Femur (tissue), 1 donor: ENCODE measurements around the gene OGN.

Source experiments
- DNase-seq: peaks from one replicate; pipeline ENCODE4 v3.0.0-alpha.2; 2017

OGN gene

DNA sequence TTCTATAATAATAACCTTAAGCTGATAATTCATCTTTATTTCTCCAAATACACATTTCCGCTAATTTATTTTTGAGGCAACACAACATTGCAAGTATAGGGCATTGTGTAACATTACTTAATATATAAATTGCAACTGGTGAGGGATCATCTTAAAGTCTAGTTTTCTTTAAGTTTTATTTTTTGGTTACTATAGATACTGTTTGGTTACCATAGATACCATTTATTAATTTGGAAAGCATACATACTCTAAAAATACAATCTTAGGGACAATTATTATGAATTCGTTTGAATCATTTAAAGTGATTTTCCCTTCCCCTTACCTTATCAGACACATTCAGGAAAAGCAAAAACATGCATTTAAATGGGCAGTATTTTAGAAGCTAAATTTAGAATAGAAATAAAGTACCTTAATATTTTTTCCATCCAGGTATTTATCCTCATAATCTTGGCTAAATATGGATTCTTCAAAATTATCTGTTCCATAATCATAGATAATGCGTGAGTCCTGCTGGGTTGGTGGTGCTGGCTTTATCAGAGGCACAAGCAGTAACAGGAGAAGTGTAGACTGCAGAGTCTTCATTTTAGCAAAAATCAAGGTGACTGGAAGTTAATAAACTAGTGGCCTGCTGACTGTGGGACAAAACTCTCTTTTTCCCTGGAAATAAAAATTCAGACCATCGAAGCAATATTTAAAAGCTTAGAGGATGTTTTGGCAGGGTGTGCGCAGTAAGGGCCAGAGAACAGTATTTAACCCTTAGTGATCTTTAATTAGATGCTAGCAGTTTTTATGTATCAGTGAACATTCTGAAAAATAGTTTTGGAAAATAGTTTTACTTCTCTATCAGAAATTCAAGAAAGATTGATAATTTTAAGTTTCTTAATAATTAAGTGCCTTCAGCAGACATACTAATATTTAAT, 1.3 kb downstream of the OGN start:
- peak; percentile 37 for DNase-seq

GRCh38 chr9:92402360-92402759, 2.0 kb downstream of the OGN start:
- DNase-seq, result no peak

DNA sequence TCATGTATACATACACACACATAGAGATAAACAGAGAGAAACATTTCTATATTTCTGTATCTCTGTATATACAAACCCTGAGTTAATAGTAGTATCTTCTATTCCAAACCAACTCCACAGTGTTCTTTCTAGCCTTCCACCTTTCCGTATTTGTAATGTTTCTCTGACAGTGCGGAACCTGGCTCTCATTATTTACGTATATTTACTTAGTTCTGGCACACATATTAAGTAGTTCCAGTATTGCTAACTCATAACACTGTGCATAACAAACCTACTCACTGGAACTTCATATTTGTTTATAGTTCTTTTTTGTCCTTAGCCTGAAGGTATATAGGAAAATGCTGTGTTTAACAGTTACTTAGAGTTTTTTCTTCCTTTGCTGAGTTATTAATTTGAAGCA, 6.5 kb downstream of the OGN start:
- DNase-seq, result no peak

- no peak for DNase-seq
Observed at GRCh38 chr9:92395617-92396016, 8.8 kb downstream of the OGN start.

GRCh38 chr9:92393686-92394085, 10.7 kb downstream of the OGN start:
- no peak for DNase-seq

GRCh38 chr9:92392690-92393089, 11.7 kb downstream of the OGN start:
- DNase-seq, result no peak

GRCh38 chr9:92385953-92386352, 18.4 kb downstream of the OGN start:
- no peak for DNase-seq

DNA sequence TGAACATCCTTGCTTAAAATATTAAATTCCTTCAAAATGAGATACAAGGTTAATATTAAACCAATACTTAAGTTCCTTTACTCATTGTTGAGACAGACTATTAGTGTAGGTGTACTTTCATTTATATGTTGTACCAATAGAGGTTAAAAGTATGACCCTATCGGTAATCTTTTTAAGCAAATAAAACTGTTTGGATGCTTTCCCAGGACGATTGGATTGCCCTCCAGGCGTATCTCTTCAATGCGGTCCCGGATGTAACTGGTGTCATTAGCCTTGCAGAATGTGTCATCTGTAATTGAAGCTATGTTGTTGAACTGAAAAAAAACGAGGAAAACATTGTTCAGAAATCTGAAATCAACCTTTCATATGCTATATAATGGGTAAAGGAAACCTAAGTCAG, 18.9 kb downstream of the OGN start:
- no peak for DNase-seq

DNA sequence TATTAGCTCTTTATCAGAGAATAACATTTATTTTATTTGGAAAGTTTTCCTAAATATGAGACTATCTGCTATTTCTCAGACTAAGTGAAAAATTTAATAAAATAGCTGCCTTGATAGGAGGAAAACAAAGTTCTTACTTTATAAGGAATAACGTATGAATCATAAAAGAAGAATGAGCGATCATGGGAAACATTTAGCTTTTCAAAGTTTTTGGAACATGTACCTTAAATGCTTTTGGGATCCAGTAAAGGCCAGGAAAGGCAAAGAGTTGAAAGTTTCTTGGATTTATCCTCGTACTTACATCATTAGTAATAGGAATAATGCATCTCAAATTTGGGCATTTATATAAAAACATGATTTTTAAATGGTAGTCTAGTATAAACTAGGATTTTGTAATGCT, 19.4 kb downstream of the OGN start:
- no peak for DNase-seq

DNA sequence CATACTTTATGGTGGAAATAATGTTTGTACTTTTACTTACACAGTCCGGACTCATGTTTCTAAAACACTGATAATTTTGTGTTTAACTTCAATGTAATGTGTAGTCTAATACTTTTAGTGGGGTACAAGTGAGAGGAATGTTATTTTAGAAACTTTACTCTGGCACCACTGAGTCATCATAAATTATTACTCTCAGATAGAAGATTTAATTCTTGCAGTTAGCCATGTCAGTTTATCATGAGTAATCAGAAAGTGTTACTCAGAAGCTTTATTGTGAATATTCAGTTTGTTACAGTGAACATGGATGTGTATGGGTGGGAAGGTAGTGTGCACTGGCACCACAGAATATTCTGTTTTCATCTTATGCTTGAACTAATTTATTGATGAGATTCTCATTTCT, 20.0 kb downstream of the OGN start:
- DNase-seq, result no peak

GRCh38 chr9:92381775-92382174, 22.6 kb downstream of the OGN start:
- no peak for DNase-seq

DNA sequence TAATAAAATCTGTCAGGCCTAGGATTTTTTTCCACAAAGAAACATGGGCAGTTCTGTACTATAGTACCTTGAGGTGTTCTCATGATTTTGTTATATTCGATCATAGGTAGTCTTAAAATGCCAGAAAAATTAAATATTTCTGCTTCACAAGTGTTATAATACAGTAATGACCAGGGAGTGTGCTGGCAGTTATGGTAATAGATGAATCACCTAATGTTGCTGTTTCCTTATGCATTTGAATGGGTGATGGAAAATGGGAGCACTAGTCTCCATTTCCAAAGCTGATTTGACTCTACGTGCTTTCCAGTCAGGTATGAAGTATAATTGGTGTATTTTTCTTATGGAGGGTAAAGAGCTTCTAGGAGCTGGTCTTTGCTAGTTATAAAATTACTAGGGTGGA, 23.8 kb downstream of the OGN start:
- no peak for DNase-seq

DNA sequence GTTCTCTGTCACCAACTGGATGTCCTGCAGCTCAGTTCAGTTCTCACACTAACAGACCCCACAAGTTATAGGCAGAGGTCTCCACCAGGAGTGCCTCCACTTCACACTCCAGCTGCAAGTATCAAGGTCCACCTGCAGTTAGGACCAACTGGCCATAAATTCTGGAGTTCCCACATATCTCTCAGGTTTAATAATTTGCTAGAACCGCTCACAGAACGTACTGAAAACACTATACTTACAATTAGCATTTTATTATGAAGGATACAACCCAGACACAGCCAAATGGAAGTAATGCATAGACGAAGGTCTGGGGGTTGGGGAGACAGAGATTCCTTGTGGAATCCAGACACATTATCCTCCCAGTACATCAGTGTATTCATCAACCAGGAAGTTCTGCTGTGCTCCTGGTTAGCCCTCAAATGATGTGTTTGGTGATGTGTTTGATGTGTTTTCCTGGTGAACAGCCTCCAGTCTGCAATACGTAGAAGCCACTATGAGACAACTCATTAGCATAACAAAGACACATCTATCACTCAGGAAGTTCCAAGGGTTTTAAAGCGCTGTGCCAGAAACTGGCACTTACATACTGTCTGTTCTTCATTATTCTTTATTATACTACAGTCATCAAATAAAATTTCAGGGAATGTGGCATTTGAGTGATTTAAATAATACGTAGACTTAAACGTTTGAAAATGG, 25.4 kb downstream of the OGN start:
- no peak for DNase-seq

- no peak for DNase-seq
Observed at GRCh38 chr9:92377876-92378275, 26.5 kb downstream of the OGN start.

GRCh38 chr9:92373167-92373566, 31.2 kb downstream of the OGN start:
- DNase-seq, result no peak

- no peak for DNase-seq
Observed at GRCh38 chr9:92369075-92369474, 35.3 kb downstream of the OGN start.

GRCh38 chr9:92360083-92360482, 44.3 kb downstream of the OGN start:
- DNase-seq, result no peak

DNA sequence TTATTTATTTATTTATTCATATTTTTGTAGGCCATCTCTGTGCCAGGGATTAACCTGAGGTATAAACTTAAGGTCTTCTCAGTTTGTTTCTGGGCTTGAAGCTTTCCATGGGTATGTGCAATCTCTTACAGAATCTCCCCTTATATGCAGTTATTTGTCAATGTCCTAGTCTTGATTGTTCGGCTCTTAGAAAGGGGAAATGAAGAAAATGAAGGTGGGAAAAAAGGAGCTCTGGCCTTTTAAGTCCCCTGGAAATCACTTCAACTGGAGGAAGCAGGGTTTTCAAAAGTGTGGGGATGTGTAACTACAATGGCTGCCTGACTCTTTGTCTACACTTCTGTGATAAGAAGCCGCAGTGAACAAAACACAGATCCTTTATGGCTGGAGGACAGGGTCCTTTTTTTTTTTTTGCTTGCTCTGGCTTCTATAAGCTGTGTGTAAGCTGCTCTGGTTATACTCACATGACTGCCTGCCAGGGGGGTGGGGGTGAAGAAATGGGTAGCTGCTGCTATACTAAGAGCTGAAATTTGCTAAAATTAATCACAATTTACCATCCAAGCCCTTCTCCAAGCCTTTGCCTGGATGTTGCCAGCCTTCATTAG, 44.9 kb downstream of the OGN start:
- peak; percentile 73 for DNase-seq

DNA sequence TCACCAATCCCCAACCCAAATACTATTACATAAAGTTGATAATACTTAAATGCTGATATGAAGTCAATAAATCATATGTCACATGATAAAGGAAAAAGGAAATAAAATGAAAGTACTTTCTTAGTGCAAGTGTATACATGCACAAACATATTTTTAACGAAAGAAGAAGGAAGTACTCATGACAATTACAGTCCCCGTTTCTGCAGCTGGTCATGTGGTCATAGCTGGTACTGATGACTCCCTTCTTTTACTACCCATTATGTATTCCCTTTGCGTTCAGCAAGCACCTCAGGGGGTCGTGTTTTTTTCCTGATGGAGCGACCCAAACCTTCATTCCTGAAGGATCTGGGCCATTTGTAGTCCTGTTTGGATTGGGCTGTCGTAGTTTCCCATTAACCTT, 51.3 kb downstream of the OGN start:
- no peak for DNase-seq

DNA sequence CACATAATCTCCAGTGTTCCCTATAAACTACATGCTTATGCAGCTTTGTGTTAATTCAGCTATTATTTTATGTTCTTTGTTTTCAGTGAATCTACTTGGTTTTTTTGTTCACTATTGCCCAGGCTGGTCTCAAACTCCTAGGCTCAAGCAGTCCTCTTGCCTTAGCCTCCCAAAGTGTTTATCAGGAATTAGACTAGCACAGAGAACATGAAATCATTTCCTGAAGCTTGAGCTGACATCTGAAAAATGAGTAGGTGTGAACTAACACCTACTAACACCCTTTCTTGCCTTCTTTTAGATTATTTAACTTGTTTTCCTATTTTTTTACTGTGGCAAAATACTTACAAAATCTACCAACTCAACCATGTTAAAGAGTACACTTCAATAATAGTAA, 53.6 kb downstream of the OGN start:
- no peak for DNase-seq

DNA sequence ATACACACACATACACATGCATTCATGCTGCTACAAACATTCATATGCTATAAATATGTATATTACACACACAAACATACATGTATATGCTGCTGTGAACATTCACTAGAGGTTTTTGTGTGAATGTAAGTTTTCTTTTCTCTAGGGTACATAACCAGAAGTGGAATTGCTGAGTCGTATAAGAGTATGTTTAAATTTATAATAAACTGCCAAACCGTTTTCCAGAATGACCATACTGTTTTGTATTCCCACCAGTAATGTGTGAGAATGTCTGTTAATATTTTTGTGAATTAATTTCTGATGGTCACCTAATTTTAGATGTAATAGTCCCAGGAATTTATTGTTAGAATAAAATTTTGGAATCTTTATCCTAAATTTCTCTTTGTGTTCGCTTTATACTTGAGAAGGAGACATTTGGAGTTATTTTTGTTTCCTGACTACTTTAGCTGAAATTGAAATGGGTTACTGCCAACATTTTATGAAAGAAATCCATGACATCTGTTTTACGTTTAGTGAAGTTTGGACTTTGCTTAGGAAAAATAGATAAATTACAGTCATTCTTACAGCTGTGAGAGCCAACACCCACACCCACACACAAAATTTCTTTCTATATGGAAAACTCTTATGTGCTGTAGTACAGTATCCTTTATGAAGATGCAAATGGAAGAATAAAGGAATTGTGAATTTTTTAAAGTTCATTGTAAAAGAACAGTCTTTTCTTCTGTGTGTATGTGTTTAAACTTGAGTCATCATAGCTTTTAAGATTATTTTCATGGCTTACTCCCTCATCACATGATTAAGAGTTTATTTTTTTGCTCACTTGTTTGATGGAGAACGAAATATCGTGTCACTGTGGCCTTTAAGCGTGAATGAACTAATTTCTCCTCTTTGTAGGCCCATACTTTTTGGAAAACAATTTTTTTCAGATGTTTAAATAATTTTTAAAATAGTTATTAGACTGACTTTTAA, 54.3 kb downstream of the OGN start:
- peak; percentile 57 for DNase-seq

GRCh38 chr9:92345582-92345981, 58.8 kb downstream of the OGN start:
- DNase-seq, result no peak
